Colon (tissue), 2 donors: ENCODE measurements around the gene PDIA5.
"Not testable (repeated sequence)": the region's sequence is repeated elsewhere in the genome, so short reads cannot be mapped to it uniquely, and the experiment has no call there.

Source experiments
- FAIRE-seq: peaks from 2 replicates; lab custom pipeline; 2012; peaks lifted over from hg19 to GRCh38; lab: Jason Lieb, UNC
- donor health status: control.
- donor health status: control.

Gene PDIA5

DNA sequence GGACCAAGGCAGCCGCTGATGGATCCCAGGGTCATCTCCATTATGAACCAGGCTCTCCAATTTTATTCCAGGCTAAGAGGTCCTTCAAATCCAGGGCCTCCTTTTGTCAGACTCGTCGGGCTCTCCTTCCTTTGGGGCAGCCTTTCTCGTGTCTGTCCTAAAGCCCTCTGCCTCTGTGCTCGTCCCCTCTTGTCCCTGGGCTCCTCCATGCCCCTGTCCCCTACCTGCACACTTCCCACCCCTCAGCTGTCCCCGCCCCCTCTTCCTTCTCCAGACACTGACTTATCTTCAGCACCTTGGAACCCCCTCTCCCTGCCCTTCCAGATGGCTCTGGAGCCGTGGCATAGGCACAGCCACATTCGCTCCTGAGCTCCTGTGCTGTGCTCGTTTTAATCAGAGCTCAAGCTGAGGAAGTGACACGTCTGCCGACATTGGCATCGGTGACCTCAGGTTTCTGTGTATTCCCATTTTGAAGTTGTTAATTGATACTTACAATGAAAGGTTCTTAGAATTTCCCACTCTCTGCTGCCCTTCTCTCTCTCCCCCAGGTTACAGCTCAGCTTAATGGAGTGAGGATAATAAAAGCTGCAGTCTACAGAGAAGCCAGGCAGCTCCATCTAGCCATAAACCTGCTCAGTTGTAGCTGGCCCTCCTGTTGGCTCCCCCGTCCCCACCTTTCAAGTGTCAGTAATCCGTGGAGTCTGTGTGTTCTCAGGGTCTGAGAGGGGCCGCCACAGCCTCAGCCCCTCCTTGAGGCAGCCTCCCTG lies 83.8 kb downstream of the PDIA5 start:
- no peak for FAIRE-seq

DNA sequence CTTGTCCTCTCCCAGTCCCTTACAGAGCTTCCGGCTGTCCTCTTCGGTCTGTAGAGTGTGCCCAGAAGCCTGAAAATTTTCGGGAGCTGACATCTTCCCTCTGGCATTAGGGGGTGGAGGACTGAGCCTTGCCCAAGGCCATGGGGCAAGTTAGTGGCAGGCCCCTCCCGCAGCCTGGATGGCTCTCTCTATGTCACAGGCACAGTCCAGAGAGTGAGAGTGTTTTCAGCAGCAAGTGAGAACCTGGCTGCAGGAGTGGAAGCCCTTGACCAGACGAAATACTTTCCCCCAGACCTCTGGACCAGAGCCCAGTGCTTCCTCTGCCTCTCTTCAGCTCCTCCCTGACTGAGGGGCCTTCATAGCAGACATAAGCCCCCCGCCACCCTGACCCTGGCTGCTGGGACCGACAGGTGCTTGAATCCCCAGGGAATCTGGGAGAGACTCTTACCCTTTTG lies 84.5 kb downstream of the PDIA5 start:
- FAIRE-seq, result no peak

DNA sequence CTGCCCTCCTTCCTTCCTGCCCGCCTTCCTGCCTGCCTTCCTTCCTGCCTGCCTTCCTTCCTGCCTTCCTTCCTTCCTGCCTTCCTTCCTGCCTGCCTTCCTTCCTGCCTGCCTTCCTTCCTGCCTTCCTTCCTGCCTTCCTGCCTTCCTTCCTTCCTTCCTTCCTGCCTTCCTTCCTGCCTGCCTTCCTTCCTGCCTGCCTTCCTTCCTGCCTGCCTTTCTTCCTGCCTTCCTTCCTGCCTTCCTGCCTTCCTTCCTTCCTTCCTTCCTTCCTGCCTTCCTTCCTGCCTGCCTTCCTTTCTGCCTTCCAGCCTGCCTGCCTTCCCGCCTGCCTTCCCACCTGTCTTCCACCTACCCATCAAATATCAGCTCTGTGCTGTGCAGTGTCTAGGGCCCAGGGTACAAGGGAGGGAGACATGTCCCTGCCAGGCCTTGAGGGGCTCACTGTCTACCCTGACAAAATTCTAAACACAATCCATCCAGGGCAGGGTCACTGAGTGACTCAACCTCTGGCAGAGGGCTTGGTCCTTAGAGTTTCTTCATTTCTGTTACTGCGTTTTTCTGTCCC lies 85.1 kb downstream of the PDIA5 start:
- FAIRE-seq, result not testable (repeated sequence)

DNA sequence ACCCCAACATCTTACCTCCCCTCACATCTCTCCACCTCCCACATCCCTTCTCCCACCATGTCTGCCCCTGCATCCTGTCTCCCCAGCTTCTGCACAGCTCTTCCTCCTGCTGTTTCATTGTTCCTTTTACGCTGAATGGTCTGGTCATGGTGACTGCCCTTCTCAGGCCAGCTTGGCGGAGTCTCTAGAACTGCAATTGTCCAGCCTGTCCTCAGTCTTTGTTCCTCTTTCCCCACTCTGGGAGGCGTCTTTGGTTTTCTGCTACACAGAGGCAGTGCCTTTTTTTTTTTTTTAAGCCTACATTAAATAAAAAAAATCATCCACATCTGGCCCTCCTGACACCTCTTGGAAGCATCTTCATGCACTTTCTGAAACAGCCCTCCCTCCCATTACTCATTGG lies 85.9 kb downstream of the PDIA5 start:
- FAIRE-seq, result no peak

DNA sequence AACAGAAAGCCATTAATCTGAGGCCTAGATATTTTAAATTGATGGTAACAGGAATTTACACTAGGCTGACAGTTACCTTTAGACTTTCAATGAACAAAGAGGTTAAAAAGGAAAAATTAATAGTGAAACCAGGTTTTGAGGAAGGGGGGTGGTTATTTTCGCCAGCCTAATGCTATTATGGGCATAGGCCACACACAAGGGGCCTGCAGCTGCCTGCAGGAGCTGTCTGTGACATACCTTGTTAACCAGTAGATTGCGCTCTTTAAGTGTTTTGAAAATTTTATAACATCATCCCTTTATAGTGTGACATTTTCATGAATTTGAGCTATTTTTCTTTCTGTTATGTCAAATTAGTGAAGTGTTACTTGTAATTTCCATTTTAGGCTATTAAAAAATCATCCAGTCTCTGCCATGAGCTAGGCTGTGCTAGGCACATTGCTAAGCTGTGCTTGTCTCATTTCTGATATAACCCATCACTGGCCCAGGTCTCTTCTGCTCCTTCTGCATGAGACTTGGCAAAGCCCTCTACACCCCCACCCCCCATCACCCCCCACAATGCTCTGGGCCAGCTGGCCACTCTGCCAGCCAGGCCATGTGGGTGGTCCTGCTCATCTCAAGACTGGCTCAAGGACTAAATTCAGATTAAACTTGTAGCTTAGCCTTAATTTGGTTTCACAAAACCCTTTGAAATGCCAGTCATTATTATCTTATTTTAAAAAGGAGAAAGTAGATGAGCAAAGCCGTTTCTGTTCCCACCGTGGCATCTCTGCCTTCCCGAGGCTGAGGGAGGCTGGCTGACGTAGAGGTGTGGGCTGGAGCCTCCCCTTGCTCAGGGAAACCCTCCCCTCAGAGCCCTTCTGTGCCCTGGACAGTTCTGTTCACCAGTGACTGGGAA lies 86.5 kb downstream of the PDIA5 start:
- no peak for FAIRE-seq

DNA sequence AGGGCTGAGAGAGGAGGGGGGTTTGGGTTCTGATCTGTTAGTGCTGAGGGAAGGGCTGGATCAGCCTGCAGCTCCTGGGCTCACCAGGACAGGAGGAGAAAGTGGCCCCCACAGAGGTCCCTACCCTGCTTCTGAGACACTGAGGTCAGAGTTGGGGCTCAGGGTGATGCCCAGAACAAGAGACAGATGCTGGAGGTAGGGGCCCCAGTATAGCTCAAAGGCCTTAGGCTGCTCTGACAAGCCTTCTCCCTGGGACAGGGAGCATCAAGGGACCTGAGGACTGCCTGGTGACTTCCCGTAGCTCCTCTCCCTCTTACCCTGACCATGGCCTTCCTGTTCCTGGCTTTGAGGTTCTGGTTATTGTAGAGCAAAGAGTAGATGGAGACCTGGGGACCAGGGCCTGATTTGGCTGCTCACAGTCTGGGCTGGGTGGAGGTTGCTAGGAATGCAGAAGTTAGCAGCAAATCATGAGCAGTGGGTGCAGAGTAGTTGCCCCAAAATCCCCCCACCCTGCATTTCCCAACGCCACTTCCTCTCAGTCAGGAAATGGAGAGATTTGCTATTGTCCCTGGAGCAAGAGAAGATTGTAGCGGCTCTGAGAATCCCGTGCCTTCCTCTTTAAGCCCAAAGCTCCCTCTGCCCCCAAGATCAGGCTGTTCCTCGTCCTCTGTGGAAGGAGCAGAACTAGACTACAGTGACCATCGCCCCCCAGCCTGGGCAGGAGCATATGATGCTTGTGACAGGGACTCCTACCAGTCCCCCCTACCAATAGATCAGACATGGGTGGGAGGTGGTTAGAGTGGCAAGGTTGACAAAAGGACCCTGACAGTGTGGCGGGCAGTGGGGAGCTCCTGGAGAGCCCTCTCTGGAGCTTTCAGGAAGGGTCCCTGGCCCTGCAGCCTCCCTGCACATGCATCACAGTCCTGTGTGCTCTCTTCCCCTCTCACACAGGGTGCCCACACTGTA lies 87.5 kb downstream of the PDIA5 start:
- no peak for FAIRE-seq

DNA sequence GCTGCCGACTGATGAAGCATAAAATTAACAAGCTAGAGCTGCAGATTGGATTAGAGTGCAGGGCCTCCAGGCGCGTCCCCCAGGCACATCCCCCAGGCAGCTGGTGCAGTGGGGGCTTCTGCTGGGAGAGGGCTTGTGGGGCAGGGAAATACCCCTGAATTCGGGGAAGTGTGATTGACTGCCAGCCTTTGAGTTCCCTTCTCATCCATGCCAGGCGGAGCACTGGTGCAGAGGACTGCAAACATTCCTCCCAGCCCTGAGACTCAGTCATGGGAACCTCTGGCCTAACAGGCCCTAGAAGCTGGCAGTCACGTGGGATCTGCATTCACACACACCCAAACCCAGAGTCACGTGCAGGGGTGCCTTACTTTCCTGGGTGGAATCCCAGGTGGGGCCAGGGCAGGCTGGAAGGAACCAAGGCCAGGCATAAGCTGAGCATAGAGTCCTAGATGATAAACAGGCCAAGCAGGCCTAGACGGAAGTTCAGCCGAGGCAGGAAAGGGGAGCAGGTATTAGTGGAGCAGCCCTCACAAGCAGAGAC lies 88.7 kb downstream of the PDIA5 start:
- no peak for FAIRE-seq

DNA sequence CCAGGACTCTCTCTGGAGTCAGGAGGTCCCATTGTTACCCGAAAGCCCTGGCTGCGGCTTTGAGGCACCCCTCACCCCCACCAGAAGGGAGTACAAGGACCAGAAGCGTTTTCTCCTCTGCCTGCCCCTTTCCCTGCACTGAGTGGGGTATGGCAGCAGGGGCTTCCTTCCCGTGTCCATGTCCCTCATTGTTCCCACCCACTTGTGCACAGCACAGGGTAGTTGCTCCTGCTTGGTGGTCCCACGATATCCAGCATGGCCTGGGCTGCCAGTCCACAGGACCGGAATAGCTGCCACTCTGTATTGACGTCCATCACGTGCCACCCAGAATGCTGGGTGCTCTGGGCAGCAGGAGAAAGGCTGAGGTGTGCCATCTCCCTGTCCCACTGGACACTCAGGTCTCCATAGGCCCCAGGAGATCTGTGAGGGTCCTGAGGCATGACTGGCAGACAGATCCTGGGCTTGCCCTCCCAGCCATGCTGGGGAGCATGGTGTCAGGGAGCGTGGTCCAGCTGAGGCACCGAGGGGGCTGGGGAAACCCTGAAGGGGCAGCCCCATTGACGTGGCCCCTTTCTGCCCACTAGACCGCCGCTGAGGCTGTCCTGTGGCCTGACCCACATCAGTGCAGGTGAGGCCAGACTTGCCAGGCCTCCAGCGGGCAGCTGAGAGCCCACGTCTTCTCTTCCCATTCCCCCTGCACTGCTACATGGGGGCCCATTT lies 89.6 kb downstream of the PDIA5 start:
- FAIRE-seq, result no peak

DNA sequence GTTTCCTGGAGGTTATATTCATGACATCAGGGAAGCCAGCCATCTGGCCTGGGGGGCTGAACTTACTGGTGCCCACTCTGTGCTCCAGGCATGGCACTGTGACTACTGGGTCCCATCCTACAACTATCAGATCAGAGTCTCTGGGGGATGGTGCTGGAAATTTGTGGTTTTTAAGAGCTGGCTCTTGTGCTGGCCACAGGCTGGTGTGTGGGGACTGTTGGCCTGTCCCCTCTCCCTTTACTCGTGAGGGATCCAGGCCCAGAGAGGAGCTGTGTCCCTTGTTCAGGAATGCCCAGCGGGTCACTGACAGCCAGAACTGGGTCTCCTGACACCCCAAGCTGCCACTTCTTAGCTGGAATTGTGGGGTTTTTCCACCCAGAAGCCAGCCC lies 90.4 kb downstream of the PDIA5 start:
- no peak for FAIRE-seq

DNA sequence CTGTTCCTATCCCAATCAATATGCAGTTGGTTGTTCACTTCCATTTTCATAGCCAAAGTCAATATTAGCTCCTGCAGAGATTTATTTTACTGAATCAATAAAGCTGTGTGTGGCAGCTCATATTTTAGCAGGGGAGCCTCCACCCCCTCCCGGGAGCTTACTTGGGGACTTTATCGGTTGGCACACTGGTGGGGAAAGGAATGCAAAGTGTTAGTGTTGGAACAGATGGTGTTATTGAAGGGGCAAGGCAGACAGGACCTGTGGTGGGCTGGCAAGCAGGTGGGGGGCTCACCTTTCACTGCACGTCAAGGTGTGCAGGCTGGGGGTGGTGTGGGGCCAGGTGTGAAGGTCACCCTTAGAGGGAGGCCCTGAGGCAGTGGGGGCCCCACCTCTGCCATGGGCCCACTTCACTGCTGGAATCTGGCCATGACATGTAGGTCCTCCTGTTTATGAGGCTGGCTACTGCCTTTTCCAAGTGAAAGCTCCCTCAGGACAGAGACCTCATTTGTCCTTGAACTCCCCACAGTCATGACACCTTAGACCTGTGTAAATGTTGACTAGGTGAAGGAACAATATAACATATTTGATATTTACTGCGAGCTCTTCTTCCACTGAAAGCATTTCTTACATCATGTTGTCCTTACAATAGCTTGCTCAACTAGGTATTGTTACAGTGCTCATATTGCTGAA lies 90.9 kb downstream of the PDIA5 start:
- no peak for FAIRE-seq

DNA sequence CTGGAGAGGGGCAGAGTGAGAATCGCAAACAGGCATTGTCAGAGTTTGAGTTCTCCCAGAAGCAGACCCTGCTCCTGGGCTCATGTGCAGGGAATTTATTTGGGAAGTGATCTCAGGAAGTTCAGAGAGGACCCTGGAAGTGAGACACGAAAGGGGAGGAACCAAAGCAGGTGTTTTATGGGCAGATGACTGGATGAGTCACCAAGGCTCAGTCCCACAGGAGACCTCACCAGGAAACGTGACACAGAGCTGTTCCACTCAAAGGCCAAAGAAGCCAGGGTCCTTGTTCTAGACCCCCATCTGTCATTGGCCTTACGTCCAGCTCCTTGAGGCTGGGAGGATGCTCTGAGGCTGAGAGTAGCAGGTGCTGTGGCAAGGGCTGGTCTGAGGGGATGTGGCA lies 91.5 kb downstream of the PDIA5 start:
- no peak for FAIRE-seq

DNA sequence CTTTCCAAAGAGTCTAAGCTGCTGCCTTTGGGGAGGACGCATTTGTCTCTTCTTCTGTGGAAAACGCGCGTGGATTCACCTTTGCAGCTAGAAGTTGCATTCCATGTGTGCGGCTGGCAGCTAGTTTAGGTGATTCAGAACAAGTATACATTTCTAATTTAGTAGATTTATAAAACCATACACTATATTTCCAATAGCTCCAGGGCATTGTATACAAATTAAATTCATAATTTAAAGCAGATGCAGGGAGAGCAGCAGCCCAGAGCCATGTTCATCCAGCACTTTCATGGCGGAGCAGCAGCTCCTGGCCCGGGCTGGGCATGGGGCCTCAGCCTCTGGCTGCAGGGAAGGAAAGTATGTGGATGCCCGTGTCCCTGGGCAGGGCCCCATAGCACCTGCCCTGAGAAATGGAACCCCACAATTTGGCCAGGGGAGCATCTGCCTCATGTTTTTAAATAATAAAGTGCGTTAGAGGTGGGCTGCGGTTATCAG lies 92.1 kb downstream of the PDIA5 start:
- no peak for FAIRE-seq

DNA sequence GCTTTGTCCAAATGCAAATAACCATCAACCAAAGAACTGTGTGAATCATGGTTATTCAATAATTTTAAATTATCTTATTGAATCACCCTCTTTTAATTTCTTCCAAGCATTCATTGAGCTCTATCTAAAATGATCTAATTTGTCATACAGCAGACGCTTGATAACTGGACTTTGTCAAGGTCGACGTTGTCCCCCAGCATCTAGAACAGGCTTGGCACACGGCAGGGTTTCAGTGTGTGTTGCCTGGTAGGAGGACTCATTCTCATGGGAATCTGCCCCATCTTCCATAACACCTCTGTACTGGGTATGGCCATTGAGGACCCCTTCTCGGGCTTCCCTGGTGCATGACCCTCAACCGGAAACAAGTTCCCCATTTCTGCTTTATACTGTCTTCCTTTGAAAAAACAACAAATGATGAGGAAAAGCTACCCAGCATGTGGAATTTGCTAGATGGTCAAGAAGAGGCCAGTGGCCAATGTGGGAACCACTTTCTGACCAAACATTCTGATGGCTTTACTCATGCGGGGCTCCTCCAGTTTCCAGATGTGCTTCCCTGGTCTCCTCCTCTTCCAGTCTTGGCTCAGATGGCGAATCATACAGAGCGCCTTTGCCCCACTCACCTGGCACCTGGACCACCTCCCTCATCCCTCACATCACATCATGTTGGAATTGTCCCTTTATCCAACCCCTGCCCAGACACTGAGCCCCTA lies 93.3 kb downstream of the PDIA5 start:
- no peak for FAIRE-seq

DNA sequence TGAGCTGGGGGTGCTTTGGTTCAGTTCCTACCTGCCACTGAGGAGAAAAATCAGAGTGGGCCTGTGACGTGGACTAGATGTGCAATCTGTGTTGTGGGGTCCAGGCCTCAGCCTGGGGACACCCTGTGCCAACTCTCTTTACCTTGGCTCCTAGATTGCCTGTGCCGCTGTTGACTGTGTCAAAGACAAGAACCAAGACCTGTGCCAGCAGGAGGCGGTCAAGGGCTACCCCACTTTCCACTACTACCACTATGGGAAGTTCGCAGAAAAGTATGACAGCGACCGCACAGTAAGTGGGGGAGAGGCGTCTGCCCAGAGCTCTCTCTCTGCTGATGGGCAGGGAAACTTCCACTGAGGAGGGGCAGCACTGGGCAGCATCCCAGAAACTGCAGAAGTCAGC lies 94.3 kb downstream of the PDIA5 start:
- FAIRE-seq, result no peak

DNA sequence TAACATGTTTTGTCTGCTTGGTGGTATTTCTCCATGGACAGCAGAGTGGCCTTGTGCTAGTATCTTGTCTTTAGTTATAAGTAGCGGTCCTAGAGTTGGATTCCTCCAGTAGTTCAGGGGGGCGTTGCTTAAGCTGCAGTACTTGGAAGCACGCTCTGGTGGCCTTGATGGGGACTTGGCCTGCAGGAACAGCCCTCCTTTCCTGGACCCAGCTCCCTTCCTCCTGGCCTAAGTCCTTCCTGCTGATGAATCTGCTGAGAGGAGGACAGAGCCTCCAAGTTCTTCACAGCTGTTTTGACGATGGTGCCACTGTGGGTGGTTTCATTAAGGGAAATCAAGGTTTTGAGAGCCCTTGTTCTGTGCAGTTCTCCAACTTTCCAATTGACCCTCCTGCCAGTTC lies 96.3 kb downstream of the PDIA5 start:
- FAIRE-seq, result no peak

DNA sequence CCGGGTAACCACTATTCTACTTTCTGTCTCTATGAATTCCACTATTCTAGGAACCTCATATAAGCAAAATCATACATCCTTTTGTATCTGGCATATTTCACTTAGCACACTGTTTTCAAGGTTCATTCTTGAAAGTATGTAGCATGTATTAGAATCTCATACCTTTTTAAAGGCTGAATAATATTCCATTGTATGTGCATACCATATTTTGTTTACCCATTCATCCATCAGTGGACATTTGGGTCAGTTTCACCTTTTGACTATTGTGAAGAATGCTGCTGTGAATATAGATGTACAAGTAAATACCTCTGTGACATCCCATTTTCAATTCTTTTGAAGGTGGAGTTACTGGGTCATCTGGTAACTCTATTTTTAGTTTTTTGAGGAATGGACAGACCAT lies 98.3 kb downstream of the PDIA5 start:
- FAIRE-seq, result no peak

DNA sequence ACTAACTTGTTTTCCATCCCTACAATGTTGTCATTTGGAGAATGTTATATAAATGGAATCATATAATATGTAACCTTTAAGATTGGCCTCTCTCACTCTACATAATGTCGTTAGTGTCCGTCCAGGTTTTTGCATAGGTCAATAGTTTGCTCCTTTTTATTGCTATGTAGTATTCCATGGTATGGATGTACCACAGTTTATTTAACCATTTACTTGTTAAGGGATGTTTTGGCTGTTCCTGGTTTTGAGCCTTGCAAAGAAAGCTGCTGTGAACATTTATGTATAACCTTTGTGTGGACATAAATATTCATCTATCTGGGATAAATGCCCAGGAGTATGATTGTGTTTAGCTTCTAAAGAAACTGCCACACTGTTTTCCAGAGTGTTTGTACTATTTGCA lies 100.9 kb downstream of the PDIA5 start:
- FAIRE-seq, result no peak

DNA sequence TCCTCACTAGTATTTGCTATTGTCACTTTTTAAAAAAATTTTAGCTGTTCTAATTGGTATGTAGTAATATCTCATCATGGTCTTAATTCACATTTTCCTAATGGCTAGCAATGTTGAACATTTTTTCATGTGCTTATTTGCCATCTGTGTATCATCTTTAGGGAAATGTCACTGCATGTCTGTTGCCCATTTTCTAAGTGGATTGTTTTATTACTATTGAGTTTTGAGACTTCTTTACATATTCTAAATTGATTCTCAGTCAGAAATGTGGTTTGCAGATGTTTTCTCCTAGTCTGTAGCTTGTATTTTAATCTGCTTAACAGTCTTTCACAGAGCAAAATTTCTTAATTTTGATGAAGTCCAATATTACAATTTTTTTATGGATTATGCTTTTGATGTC lies 101.3 kb downstream of the PDIA5 start:
- FAIRE-seq, result no peak

DNA sequence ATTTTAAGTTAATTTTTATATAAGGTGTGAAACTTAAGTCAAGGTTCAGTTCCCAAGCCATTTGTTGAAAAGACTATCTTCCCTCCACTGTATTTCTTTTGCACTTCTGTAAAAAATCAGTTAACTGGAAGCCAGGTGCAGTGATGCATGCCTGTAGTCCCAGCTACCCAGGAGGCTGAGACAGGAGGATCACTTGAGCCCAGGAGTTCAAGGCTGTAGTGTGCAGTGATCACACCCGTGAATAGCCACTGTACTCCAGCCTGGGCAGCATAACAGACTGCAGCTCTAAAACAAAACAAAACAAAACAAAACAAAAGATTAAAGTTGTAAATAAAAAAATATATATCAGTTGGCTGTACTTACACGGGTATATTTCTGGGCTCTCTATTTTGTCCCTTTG lies 101.8 kb downstream of the PDIA5 start:
- no peak for FAIRE-seq
